NCI-H2029 treated with DMSO at 0.1 percent for 48 hours (cell line): ENCODE measurements around the gene NTRK1.

Source experiments
- DNase-seq: peaks from one replicate; lab custom pipeline; 2025; lab: John Stamatoyannopoulos, UW

The NTRK1 gene

DNA sequence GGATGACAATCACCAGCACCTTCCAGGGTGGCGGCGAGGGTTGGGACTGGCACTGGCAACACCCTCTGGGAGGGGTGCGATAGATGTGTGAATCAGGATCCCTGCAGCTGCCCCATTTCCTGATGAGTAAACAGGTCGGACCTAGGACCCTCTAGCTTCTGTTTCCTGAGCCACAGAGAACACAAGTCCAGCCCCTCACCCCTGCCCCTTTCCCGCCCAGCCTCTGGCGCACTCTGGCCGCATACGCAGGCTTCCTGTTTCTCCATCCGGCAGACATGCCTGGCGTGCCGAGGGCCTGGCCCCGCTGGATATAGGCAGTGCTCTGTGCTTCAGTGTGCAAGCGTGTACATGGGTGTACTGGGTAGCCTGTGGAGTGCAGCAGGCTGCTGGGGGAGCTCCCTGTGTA is 37.5 kb downstream of the NTRK1 start:
- DNase-seq = no peak

DNA sequence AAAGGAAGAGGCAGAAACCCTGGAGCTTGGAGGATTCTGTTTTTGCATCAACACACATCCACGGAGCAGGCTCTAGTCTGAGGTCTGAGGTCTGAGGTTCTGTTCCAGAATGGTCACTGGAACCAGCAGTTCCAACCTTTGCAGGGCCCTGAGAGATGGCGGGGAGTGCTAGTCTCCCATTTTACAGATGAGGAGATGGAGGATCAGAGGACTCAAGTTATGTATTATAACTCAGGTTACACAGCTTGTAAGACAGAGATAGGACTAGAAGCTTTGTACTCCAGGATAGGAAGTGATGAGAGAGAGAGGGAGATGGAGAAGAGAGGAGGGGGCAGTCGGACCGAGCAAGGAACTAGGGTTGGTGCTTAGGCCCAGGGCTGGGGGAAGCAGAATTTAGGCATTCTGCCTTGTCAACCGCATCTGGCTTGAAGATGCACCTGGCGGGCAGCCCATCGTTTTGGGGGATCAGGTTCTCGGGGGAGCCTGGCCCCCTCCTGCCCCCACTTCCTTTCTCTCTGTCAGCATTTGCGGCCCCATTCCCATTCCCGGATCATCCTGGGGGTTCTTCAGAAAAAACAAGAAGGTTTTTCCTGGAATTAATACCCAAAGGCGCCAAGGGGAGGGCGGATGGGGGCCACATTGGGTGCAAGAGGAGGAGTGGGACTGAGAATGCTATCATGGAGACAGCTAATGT is 38.5 kb downstream of the NTRK1 start:
- DNase-seq = no peak

DNA sequence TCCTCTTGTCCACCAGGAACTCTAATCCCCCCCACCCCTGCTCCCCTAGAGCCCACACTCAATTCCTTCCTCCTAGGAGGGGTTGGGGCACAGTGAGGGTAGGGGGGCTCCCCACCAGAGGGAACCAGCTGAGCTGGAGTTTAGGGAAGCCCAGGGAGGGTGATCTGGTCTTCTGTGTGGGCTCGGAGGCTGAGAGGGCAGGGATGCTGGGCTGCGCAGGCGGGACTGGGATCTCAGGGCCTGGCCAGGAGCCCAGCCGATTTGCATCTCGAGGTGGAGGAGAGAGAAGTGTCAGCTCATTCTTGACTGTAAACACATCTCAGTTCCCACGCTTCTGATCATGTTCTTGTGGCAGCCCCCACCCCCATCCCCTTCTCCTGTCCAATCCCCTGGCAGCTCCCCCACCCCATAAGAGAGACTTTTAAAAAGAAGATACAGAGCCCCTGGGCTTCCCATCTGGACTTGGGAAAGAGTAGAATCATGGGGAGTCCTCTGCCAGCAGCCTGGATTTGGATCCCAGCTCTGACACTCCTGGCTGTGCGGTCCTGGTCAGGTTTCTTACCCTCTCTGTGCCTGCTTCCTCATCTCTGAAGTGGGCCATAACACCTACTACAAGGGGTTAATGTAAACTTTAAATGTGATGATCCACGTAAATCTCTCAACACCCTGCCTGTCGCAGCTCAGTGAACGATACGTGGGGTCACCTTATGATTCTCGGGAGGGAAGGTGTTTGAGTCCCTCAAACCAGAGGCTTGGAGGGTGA is 39.5 kb downstream of the NTRK1 start:
- no peak for DNase-seq

DNA sequence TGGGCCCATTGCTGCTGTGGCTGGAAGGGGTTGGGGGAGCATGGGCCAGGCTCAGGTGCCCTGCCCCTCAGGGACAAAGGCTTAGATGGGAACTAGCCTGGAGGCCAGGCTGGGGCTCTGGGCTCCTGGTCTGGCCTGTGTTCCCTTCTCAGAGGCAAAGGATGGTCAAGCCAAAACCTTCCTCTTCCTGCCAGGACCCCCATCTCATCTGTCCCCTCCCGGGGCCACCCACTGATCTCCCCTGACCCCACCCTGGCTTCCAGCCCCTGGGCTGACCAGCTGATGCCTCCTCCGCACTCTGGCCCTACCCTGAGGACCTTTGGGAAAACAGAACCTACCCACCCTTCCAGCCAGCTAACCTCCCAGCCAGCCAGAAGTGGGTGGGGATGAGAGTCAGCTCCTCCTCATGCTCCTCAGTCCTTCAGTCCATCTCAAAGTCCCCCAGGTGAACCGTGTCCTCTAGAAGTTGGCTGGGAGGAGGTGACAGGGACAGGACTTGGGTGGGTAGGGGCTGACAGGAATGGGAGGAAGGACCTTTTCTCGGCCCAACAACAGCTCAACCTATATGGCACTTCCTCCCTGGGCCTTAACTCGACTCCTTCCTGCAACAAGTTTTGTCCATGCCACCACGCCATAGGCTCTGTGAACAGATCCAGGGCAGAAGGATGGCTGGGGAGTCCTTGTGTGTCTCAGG is 40.4 kb downstream of the NTRK1 start:
- DNase-seq = no peak

DNA sequence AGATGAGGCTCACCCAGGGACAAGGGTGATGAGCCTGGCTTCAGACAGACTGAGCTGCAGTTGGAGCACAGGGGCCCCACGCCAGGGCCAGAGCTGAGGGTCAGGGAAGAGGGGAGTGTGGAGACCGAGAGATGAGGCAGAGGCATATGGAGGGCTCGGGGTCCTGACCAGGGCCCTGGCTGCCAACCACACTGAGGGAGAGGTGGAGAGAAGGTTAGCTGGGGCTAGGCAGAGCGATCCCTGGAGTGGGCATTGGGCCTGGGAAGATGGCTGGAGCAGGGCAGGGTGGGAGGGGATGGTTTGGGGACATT is 40.9 kb downstream of the NTRK1 start:
- DNase-seq = no peak

DNA sequence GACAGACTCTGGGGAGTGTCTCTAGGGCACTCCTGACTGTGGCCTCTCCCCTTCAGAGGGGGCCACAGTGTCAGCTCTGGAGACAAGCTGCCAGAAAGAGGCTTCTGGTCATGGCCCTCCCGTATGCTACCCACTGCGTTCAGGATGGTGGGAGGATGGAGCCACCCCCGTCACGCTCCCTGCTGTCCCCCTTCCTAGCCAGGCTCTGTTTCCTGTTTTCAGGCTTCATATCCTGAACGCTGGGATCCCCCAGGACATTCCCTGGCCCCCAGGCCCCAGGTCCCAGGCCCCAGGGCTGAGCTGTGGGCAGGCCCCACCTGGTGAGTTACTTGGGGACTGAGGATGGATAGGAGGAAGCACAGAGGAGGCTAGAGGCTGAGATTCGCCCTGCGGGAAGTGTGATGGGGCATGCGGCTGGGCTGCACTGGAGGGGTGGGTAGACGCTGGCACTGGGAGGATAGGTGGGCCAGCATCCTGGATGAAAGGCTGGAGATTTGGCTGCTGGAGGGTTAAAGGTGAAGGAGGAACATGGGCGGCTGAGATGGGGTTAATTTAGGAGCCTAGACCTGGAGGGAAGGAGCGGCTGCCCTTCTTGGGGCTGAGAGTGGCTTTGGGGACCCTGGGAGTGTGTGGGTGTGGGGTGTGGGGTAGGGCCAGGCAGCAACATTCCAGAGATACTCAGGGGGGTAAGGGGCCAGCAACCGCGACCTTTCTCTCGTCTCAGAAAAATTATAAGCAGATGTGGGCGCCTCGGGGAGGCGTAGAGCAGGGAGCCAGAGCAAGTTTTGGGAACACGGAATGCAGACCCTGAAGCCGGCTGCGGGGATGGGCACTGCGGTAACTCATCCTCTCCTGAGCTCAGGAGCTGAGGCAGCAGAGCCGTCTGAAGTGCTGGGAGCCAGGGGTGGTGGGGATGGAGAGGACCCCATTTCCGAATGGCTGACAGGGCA is 41.6 kb downstream of the NTRK1 start:
- no peak for DNase-seq

DNA sequence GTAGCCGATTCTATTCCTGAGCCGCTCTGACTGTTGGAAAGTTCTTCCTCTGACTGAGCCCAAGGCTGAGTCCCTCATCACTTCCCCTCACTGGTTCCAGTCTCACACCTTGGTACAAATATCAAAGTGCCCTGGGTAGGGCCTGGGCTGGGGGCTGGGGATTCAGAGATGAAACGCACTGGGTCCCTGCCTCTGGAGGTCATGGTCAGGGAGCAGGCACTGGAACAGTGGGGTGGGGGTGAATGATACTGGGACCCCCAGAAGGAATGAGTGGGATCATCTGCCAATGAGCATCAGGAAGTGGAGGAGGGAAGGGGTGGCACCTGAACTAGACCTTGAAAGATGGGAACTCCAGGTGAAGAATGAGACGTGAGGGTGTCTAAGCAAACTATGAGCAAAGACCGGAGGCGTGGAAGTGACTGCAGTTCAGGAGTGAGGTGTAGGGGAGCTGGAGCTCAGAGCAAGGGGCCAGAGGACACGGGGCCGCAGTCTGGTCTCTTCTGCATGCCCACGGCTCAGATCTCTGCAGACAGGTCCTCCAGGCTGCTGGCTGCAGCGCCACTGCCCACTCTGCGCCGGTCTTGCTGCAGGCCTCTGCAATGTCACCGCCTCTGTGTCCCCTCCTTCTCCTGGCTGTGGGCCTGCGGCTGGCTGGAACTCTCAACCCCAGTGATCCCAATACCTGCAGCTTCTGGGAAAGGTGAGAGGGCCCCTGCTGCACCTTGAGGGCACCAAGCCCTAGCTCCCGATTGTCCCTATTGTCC is 42.8 kb downstream of the NTRK1 start:
- DNase-seq = no peak

DNA sequence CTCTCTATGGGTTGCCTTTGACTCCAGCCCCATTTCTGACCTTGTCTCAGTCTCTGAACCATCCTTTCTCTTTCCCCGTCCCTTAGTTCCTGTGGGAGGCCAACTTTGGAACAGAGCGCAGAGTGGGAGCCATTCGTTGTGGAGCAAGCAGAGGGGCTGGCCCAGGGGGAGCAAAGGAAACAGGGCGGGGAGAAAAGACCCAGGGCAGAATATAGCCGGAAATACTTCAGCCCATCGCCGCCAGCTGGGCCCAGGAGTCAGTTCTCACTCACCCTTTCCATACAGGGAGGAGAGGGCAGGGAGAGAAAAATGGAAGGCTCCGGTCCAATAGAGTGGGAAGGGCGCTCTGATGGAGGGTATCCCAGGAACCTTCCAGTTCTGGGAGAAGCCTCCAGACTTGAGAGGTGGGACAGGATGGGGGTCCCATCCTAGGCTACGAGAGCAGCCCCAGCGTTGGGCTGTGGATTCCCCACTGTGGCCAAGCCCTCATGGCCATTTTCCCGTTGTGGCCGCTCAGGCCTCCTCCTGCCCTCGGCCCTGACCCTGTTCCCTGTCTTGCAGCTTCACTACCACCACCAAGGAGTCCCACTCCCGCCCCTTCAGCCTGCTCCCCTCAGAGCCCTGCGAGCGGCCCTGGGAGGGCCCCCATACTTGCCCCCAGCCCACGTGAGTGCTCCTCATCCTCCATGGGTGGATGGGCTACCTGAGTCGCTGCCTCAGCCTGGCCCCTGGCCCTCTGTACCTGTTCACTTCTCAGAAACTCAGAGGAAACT is 43.7 kb downstream of the NTRK1 start:
- DNase-seq = no peak

DNA sequence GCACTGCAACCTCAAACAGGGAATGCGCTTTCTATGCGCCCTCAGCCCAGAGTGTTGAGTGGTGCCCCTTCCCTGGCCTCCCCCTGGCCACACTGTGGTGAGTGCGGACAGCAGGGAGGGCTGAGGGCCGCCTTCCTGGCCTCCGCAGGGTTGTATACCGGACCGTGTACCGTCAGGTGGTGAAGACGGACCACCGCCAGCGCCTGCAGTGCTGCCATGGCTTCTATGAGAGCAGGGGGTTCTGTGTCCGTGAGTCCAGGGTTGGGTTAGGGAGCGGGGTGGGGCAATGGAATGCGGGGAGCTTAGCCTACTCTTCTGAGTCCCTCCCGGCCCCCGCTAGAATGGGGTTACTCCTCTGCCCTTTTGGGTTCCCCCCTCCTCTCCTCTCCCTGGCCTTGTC is 44.5 kb downstream of the NTRK1 start:
- DNase-seq = no peak

DNA sequence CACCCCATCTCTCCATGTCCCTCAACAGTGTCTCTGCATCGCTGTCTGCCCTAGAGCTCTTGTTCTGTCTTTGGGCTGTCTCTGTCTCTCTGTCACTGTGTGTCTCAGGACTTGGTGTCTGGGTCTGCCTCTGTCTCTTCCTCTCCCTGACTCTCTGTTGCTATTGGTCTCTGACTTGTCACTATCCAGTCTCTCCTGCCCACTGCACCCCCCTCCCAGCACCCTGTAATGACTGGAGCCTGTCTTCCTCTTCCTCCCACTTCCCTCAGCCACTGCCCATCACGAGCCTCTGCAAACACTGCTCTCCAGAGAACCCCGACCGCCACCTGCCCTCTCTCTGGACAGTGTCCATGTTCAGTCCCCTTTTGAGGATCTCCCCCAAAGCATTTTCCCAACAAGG is 45.0 kb downstream of the NTRK1 start:
- no peak for DNase-seq

DNA sequence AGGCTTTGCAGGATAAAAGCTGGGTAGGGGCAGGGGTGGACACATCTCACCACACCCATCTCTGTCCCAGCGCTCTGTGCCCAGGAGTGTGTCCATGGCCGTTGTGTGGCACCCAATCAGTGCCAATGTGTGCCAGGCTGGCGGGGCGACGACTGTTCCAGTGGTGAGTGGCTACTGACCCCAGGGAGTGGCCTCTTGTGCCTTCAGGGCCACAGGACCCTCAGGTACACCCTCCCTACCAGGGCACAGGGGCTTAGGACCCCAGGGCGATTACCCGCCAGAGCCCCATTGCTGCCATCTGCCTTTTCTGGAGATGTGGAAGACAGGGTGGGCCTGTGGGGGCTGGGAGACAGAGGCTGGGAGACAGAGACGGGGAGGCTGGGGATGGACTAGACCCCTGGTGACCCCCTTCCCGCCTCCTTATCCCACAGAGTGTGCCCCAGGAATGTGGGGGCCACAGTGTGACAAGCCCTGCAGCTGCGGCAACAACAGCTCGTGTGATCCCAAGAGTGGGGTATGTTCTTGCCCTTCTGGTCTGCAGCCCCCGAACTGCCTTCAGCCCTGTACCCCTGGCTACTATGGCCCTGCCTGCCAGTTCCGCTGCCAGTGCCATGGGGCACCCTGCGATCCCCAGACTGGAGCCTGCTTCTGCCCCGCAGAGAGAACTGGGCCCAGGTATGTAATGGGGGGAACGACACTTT is 45.7 kb downstream of the NTRK1 start:
- DNase-seq = no peak

DNA sequence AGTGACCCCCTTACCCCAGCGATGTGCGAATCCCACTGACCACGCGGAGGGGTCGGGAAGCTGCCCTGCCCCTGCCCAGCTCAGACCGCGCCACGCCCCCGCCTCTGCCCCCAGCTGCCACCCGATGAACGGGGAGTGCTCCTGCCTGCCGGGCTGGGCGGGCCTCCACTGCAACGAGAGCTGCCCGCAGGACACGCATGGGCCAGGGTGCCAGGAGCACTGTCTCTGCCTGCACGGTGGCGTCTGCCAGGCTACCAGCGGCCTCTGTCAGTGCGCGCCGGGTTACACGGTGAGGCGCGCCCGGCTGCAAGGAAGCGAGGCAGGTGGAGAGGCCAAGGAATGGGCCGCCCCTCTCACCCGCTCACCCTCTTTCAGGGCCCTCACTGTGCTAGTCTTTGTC is 47.9 kb downstream of the NTRK1 start:
- DNase-seq = no peak

DNA sequence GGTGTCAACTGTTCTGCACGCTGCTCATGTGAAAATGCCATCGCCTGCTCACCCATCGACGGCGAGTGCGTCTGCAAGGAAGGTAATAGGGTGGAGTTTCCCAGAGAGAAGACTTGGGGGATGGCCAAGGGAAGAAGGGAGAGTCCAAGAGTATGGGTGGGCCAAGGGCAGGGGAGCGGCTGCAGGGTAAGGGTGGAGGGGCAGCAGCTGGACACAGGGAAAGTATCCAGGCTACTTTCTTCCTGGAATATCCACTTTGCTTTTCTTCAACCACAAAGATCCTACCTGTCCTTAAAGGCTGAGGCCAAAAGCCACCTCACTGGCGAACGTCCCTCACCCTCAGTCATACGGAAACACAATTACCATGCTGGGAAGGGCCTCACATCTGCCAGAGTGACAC is 48.3 kb downstream of the NTRK1 start:
- DNase-seq = no peak

DNA sequence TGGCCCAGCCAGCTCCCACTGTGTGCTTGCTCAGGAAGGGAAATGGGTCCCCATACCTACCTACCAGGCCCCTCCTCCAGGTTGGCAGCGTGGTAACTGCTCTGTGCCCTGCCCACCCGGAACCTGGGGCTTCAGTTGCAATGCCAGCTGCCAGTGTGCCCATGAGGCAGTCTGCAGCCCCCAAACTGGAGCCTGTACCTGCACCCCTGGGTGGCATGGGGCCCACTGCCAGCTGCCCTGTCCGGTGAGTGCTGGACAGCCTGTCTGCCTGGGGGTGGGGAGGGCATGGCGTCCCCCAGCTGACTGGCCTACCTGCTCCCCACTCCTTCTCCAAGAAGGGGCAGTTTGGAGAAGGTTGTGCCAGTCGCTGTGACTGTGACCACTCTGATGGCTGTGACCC is 49.0 kb downstream of the NTRK1 start:
- no peak for DNase-seq

DNA sequence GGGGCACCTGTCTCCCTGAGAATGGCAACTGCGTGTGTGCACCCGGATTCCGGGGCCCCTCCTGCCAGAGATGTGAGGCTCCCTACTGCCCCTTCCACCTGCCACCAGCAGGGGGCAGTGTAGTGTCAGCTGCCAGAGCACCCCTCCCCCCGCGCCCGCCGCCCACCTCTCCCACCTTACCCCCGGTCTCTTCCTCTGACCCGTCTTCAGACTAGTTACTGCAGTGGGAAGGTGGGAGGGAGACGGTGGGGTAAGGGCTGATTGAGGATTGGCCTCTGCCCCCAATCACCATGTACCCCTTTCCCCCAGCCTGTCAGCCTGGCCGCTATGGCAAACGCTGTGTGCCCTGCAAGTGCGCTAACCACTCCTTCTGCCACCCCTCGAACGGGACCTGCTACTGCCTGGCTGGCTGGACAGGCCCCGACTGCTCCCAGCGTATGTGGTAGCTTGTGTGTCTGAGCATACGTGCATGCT is 49.7 kb downstream of the NTRK1 start:
- no peak for DNase-seq

DNA sequence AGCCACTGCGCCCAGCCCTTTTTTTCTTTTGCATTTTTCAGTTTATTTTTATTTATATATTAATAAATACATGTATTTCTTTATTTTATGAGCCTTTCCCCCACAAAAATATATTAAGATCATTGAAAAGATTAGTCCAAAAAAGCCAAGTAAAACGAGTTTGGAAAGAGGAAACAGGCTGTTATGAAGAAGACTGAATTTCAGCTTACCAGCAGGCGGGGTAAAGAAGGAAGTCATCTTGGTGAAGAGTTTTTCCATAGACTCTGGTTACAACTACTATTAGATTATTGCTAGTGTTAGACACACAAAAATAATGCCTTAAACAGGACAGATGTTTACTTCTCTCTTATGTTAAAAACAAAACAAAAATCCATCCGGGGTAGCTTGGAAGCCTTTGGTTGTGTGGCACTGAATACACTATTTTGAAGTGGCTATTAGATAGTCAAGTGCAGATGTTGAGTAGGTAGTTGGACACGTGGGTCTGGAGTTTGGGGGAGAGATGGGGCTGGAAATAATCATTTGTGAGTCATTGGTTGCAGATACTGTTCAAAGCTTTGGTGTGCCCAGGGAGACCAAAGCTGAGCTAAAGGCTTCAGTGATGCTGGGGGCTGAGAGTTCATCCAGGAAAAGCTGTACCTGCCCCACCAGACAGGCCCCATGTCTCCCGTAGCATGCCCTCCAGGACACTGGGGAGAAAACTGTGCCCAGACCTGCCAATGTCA is 51.1 kb downstream of the NTRK1 start:
- peak; percentile 84 for DNase-seq

DNA sequence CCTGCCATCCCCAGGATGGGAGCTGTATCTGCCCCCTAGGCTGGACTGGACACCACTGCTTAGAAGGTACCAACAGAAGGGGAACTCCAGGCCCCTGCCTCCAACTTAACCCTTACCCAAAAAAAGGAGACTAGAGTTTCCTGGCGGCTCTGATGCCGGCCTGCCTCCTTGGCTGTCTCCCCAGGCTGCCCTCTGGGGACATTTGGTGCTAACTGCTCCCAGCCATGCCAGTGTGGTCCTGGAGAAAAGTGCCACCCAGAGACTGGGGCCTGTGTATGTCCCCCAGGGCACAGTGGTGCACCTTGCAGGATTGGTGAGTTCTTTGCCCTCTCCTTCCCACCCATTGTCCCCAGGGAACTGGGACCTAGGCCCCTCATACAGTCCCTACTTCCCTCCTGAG is 51.6 kb downstream of the NTRK1 start:
- DNase-seq = no peak

DNA sequence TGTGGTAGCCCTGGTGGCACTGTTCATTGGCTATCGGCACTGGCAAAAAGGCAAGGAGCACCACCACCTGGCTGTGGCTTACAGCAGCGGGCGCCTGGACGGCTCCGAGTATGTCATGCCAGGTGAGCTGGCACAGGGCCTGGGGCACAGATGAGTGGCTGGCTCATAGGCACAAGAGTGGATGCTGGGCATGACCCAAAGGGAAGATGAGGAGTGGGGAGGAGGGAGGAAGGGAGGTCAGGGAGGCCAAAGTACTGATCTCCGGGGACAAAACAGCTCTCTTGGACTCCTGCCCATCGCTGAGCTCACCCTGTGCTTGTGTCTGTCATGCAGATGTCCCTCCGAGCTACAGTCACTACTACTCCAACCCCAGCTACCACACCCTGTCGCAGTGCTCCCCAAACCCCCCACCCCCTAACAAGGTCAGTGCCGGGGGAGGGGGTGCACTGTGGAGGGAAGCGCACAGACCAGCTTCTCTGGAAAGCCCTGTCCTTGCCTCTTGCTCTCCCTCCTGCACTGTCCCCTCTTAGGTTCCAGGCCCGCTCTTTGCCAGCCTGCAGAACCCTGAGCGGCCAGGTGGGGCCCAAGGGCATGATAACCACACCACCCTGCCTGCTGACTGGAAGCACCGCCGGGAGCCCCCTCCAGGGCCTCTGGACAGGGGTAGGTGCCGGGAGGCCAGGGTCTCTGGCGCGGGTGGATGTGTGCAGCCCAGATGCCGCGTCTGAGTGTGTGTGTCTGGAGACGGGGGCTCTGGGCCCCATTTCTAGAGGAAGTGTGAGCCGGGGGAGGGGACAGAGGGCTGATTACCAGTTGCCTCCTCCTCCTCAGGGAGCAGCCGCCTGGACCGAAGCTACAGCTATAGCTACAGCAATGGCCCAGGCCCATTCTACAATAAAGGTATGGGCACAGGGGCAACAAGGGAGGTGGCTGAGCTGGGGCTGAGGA is 52.5 kb downstream of the NTRK1 start:
- peak; percentile 82 for DNase-seq
